NCI-H748 (cell line): ENCODE data around the gene CNTNAP1.
A peak's percentile ranks its signal among the peaks of the same experiment; 100 is the strongest.

ENCODE experiments used
- DNase-seq: peaks from one replicate; lab custom pipeline; 2025; ENCODE audit not compliant: unreplicated experiment; lab: John Stamatoyannopoulos, UW

Gene CNTNAP1

GRCh38 chr17:42670789-42671657 is 11.3 kb upstream of the CNTNAP1 start:
- DNase-seq = no peak

- DNase-seq = no peak
These were observed 10.3 kb upstream of the CNTNAP1 start for GRCh38 chr17:42672038-42672437.

GRCh38 chr17:42673266-42673884 is 9.0 kb upstream of the CNTNAP1 start:
- no peak for DNase-seq

GRCh38 chr17:42673885-42674754 is 8.2 kb upstream of the CNTNAP1 start:
- no peak for DNase-seq

GRCh38 chr17:42674755-42675347 is 7.5 kb upstream of the CNTNAP1 start:
- peak; percentile 75 for DNase-seq

- DNase-seq = peak; percentile 75
These were observed 6.9 kb upstream of the CNTNAP1 start for GRCh38 chr17:42675348-42675964.

GRCh38 chr17:42675965-42676423 is 6.3 kb upstream of the CNTNAP1 start:
- DNase-seq = peak; percentile 69

- peak; percentile 70 for DNase-seq
These were observed 5.8 kb upstream of the CNTNAP1 start, which contains the start of gene PLEKHH3 for GRCh38 chr17:42676424-42677011. PLEKHH3 (minus strand) TSS chr17:42676994; CDS start chr17:42676563, 431 bp downstream.

- peak; percentile 99 for DNase-seq
These were observed 5.1 kb upstream of the CNTNAP1 start for GRCh38 chr17:42677012-42677857.

- DNase-seq = peak; percentile 96
These were observed 4.2 kb upstream of the CNTNAP1 start for GRCh38 chr17:42677921-42678781.

- DNase-seq = peak; percentile 78
These were observed 3.3 kb upstream of the CNTNAP1 start for GRCh38 chr17:42678951-42679491.

GRCh38 chr17:42679492-42680330 is 2.6 kb upstream of the CNTNAP1 start:
- DNase-seq = peak; percentile 89

- DNase-seq = no peak
These were observed 2.0 kb upstream of the CNTNAP1 start for GRCh38 chr17:42680331-42680808.

GRCh38 chr17:42682722-42683403 is 532 bp downstream of the CNTNAP1 start:
- DNase-seq = peak; percentile 76

GRCh38 chr17:42683407-42684034 is 1.2 kb downstream of the CNTNAP1 start:
- no peak for DNase-seq
